Endothelial cell of umbilical vein (primary cell): ENCODE results near the gene MRPS27. TPM values are rescaled to one million over a fixed set of nuclear protein-coding genes. Genes with fewer than 3 reads are reported as not detected.

Source experiments
- BruUV-seq: library from RNA; stranded (reverse); fragments of 400-500 nt; replicated peaks from 2 replicates; lab custom pipeline; 2021; lab: Mats Ljungman, UMichigan
- CTCF ChIA-PET: fragments of 300-600, 350-600 bp; sonication (Branson Sonifier 250); formaldehyde crosslinking; loops from one replicate; lab custom pipeline; 2021; ENCODE audit warnings: antibody characterized with exemption, inconsistent platforms; lab: Charles Lee
- POLR2A ChIA-PET: fragments of 300-600, 350-600 bp; sonication (Branson Sonifier 250); formaldehyde crosslinking; loops from one replicate; lab custom pipeline; 2021; ENCODE audit warnings: antibody characterized with exemption, inconsistent platforms; lab: Charles Lee
- DNase-seq: peaks from one replicate; pipeline ENCODE4 v3.0.0-alpha.2; 2011; ENCODE audit warnings: low read depth, low spot score
- FAIRE-seq: peaks from 2 replicates; lab custom pipeline; 2011; peaks lifted over from hg19 to GRCh38; lab: Jason Lieb, UNC
- H2AFZ ChIP-seq: 2 replicates; pipeline ENCODE4 v1.6.0; 2012; ENCODE audit warnings: low read depth, low read length, control low read depth, inconsistent platforms
- H3K27ac ChIP-seq: 2 replicates; pipeline ENCODE4 v1.5.1; 2011; ENCODE audit warnings: low read depth, mild to moderate bottlenecking, control low read depth, low read length, moderate library complexity; ENCODE audit not compliant: insufficient read depth
- H3K27me3 ChIP-seq, 2 experiments: 2 replicates each; pipeline versions ENCODE4 v1.6.0 to v1.6.1; 2011; ENCODE audit warnings: low read length in 2 of 2, mixed read lengths in 1 of 2; ENCODE audit not compliant: control insufficient read depth in 2 of 2, insufficient read depth in 2 of 2
- H3K36me3 ChIP-seq, 2 experiments: 2 replicates in 1 of 2; 3 replicates in 1 of 2; pipeline ENCODE4 v1.5.1; 2011; ENCODE audit warnings: low read length in 2 of 2, mild to moderate bottlenecking in 1 of 2, moderate library complexity in 1 of 2; ENCODE audit not compliant: control insufficient read depth in 2 of 2, insufficient read depth in 2 of 2; ENCODE audit errors: extremely low read depth in 1 of 2
- H3K4me1 ChIP-seq: 3 replicates; pipeline ENCODE4 v1.5.1; 2011; ENCODE audit warnings: mild to moderate bottlenecking, low read length; ENCODE audit not compliant: control insufficient read depth, insufficient read depth; ENCODE audit errors: extremely low read depth
- H3K4me2 ChIP-seq: 2 replicates; pipeline ENCODE4 v1.6.1; 2011; ENCODE audit warnings: low read length, control low read depth, mixed read lengths; ENCODE audit not compliant: insufficient read depth
- H3K4me3 ChIP-seq, 3 experiments: fragments of 200-600 bp in 1 of 3; sonication (generic), shearing (Covaris generic) in 1 of 3; replicated peaks in 1 of 3; 2 replicates each; pipeline ENCODE4 v1.5.1; 2011 to 2016; ENCODE audit warnings: control low read depth in 3 of 3, low read length in 3 of 3, mild to moderate bottlenecking in 2 of 3, inconsistent platforms in 1 of 3, low read depth in 1 of 3, moderate library complexity in 1 of 3; ENCODE audit not compliant: insufficient read depth in 1 of 3
- H3K79me2 ChIP-seq: 2 replicates; pipeline ENCODE4 v1.6.0; 2012; ENCODE audit warnings: low read length, inconsistent platforms; ENCODE audit not compliant: control insufficient read depth, insufficient read depth
- H3K9ac ChIP-seq: replicated peaks from 2 replicates; pipeline ENCODE3; 2011; ENCODE audit warnings: low read length, control low read depth; ENCODE audit not compliant: insufficient read depth; ENCODE audit errors: extremely low read depth
- H3K9me1 ChIP-seq: replicated peaks from 3 replicates; pipeline ENCODE4 v1.6.0; 2011; ENCODE audit warnings: mild to moderate bottlenecking, low read length; ENCODE audit not compliant: control insufficient read depth, insufficient read depth; ENCODE audit errors: extremely low read depth
- H3K9me3 ChIP-seq: replicated peaks from 2 replicates; pipeline ENCODE4 v1.5.1; 2012; ENCODE audit warnings: low read length, inconsistent platforms; ENCODE audit not compliant: control insufficient read depth, insufficient read depth
- H4K20me1 ChIP-seq: replicated peaks from 2 replicates; pipeline ENCODE3; 2011; ENCODE audit warnings: mild to moderate bottlenecking, low read length; ENCODE audit not compliant: control insufficient read depth, insufficient read depth; ENCODE audit errors: extremely low read depth
- CTCF ChIP-seq, 2 donors: IDR thresholded peaks; 1 replicate in 1 of 2; 2 replicates in 1 of 2; pipeline ENCODE4 v1.5.1; 2011; ENCODE audit warnings: low read length in 2 of 2, mild to moderate bottlenecking in 2 of 2, moderate library complexity in 2 of 2, control low read depth in 1 of 2, inconsistent platforms in 1 of 2, low read depth in 1 of 2; ENCODE audit not compliant: insufficient read depth in 1 of 2; ENCODE audit errors: extremely low read depth in 1 of 2
- EZH2 ChIP-seq: IDR thresholded peaks from 2 replicates; pipeline ENCODE4 v1.6.1; 2012; ENCODE audit warnings: borderline replicate concordance, low read depth, mild to moderate bottlenecking, moderate library complexity, low read length, inconsistent platforms; ENCODE audit not compliant: severe bottlenecking
- FOS ChIP-seq: IDR thresholded peaks from 2 replicates; pipeline ENCODE4 v1.6.1; 2011; ENCODE audit warnings: mild to moderate bottlenecking, low read length, moderate library complexity, borderline replicate concordance; ENCODE audit not compliant: insufficient read depth
- GATA2 ChIP-seq: IDR thresholded peaks from 2 replicates; pipeline ENCODE4 v1.7.0; 2011; ENCODE audit warnings: low read depth, mild to moderate bottlenecking, moderate library complexity, mixed read lengths, low read length; ENCODE audit not compliant: insufficient read length, insufficient read depth
- JUN ChIP-seq: IDR thresholded peaks from 2 replicates; pipeline ENCODE4 v1.6.1; 2011; ENCODE audit warnings: borderline replicate concordance, low read depth; ENCODE audit not compliant: insufficient read length, insufficient read depth
- MAX ChIP-seq: IDR thresholded peaks from 2 replicates; pipeline ENCODE4 v1.6.1; 2011; ENCODE audit not compliant: insufficient read depth, insufficient read length
- MYC ChIP-seq: IDR thresholded peaks from one replicate; pipeline ENCODE4 v1.6.1; 2011; ENCODE audit warnings: mild to moderate bottlenecking, low read depth, low read length
- POLR2A ChIP-seq: IDR thresholded peaks from 2 replicates; pipeline ENCODE4 v1.6.1; 2012; ENCODE audit warnings: low read depth, mild to moderate bottlenecking, control low read depth, low read length
- POLR2AphosphoS5 ChIP-seq: IDR thresholded peaks from 2 replicates; pipeline ENCODE4 v1.6.1; 2012; ENCODE audit warnings: low read depth, mild to moderate bottlenecking, control low read depth, low read length, moderate library complexity; ENCODE audit not compliant: insufficient read depth
- dilution Hi-C: fragments of 300-500 bp; cut with MboI; formaldehyde crosslinking; loops from one replicate; pipeline ENCODE4 v1.15.0; 2019; ENCODE audit warnings: low sequenced_read_pairs; ENCODE audit not compliant: extremely low pct_ligation_motif_present
- intact Hi-C: fragments of 100-400 bp; cut with micrococcal nuclease; formaldehyde crosslinking; loops from one replicate; pipeline ENCODE4 v1.10.0; 2022
- polyA plus RNA-seq, 4 experiments: library from polyadenylated mRNA; depleted of rRNA in 3 of 4; stranded (reverse) in 3 of 4; unstranded in 1 of 4; fragments of >200 nt; gene quantifications; 2 replicates each; pipeline versions ENCODE4 v1.2.1 to v1.2.3, GENCODE V29; 2011 to 2012; ENCODE audit warnings: missing spikeins in 1 of 4
- total RNA-seq: library from RNA; stranded (reverse); gene quantifications from 2 replicates; pipeline ENCODE4 v1.2.3, GENCODE V29; 2021

MRPS27 gene
- total and polyA plus RNA-seq, 2 donors (not counting 3 experiments of a cell fraction or from before 2014, with no cell fraction given) = 56.0 to 67.1 TPM

GRCh38 chr5:72300590-72301339, 19.3 kb downstream of the MRPS27 start:
- Histone ChIP-seq H3K79me2 (peaks cover 54% of the 10 kb centered on the region), H3K9me3 (no peaks in the 10 kb centered on the region), H3K9me1 (no peaks in the 10 kb centered on the region), H3K4me1 (no peaks in the 10 kb centered on the region), H2AFZ (no peak overlapping the region), H3K4me3 (no peak overlapping the region), H3K4me2 (no peak overlapping the region), H3K27ac (no peak overlapping the region), H3K36me3 (peaks cover 0 to 7% of the 10 kb centered on the region in 2 experiments), H3K9ac (no peak overlapping the region), H4K20me1 (no peaks in the 10 kb centered on the region), H3K27me3 (no peaks in the 10 kb centered on the region)
- FAIRE-seq = no peak
- ChIA-PET CTCF (no interaction called here), POLR2A (no interaction called here)
- no TSS peak for BruUV-seq
- dilution Hi-C loops = no loop called here
- DNase-seq = no peak
- no peak for TF ChIP-seq MAX
- no peak for TF ChIP-seq POLR2AphosphoS5
- TF ChIP-seq EZH2 = no peak
- TF ChIP-seq JUN = no peak
- no peak for TF ChIP-seq CTCF (IDR thresholded peaks at IDR 0.05; ENCODE audit: extremely low read depth in 1 of 2, insufficient read depth in 1 of 2, low read depth in 1 of 2, low read length in 2 of 2)
- TF ChIP-seq POLR2A = no peak
- no peak for TF ChIP-seq MYC
- TF ChIP-seq FOS = no peak
- TF ChIP-seq GATA2 = no peak
- intact Hi-C loops = no loop called here
